CD4-positive, CD25-positive, alpha-beta regulatory T cell (primary cell): ENCODE results near the gene ZNF423. TPM values are rescaled to one million over a fixed set of nuclear protein-coding genes. Genes with fewer than 3 reads are reported as not detected.

ENCODE experiments used
- ATAC-seq, 2 donors: fragments of 150-1000 bp; cut with Tn5 transposase; one replicate each; pipeline ENCODE4 v1.10.0; 2021; ENCODE audit warnings: low read depth in 2 of 2, moderate number of reproducible peaks in 2 of 2, moderate library complexity in 1 of 2
- DNase-seq, 3 donors: peaks; one replicate each; pipeline versions ENCODE4 v3.0.0 to v3.0.0-alpha.2; 2012 to 2022; ENCODE audit warnings: mixed read lengths in 1 of 3
- H3K27ac ChIP-seq: one replicate; pipeline ENCODE4 v1.7.0; 2013; ENCODE audit warnings: mild to moderate bottlenecking, low read length; ENCODE audit not compliant: insufficient read depth, poor library complexity, severe bottlenecking
- H3K27me3 ChIP-seq: one replicate; pipeline ENCODE4 v1.7.0; 2013; ENCODE audit warnings: low read length; ENCODE audit not compliant: control insufficient read depth, insufficient read depth
- H3K36me3 ChIP-seq: one replicate; pipeline ENCODE4 v1.7.0; 2013; ENCODE audit warnings: mild to moderate bottlenecking, low read length, moderate library complexity; ENCODE audit not compliant: control insufficient read depth, insufficient read depth
- H3K4me1 ChIP-seq: 2 replicates; pipeline ENCODE4 v1.7.0; 2013; ENCODE audit warnings: mild to moderate bottlenecking, low read length; ENCODE audit not compliant: insufficient read depth, control insufficient read depth, poor library complexity, severe bottlenecking
- H3K4me3 ChIP-seq: one replicate; pipeline ENCODE4 v1.7.0; 2013; ENCODE audit warnings: low read depth, mild to moderate bottlenecking, low read length, moderate library complexity
- H3K9me3 ChIP-seq, 2 experiments: 1 replicate in 1 of 2; 2 replicates in 1 of 2; pipeline ENCODE4 v1.7.0; 2013; ENCODE audit warnings: low read length in 2 of 2, mild to moderate bottlenecking in 1 of 2, moderate library complexity in 1 of 2; ENCODE audit not compliant: control insufficient read depth in 2 of 2
- H3K27ac Mint-ChIP-seq, 3 donors: one replicate each; pipeline ENCODE4 v1.8.0; 2020 to 2022; ENCODE audit warnings: mild to moderate bottlenecking in 3 of 3, mixed read lengths in 3 of 3, moderate library complexity in 2 of 3
- H3K27me3 Mint-ChIP-seq: one replicate; pipeline ENCODE4 v1.8.0; 2022; ENCODE audit warnings: mild to moderate bottlenecking, mixed read lengths
- H3K36me3 Mint-ChIP-seq: one replicate; pipeline ENCODE4 v1.8.0; 2020; ENCODE audit warnings: mixed read lengths
- H3K4me1 Mint-ChIP-seq, 4 donors: one replicate each; pipeline ENCODE4 v1.8.0; 2020 to 2022; ENCODE audit warnings: mixed read lengths in 4 of 4, mild to moderate bottlenecking in 1 of 4
- H3K4me3 Mint-ChIP-seq, 4 donors: one replicate each; pipeline ENCODE4 v1.8.0; 2020 to 2022; ENCODE audit warnings: mild to moderate bottlenecking in 4 of 4, mixed read lengths in 4 of 4, moderate library complexity in 3 of 4
- H3K9me3 Mint-ChIP-seq, 7 donors: one replicate each; pipeline ENCODE4 v1.8.0; 2020 to 2022; ENCODE audit warnings: mixed read lengths in 7 of 7, mild to moderate bottlenecking in 3 of 7, moderate library complexity in 2 of 7
- polyA plus RNA-seq, 4 donors: library from polyadenylated mRNA; unstranded; fragments of 300-500 nt; fragmentation: Illumina TruSeq; gene quantifications; one replicate each; pipeline ENCODE4 v1.2.3, GENCODE V29; 2021
- total RNA-seq: library from RNA; stranded (reverse); gene quantifications from one replicate; pipeline ENCODE4 v1.2.3, GENCODE V29; 2022

The ZNF423 gene
- total and polyA plus RNA-seq, 5 donors from 2014 or later: 0.05 TPM; not detected in 4

GRCh38 chr16:49594685-49595498 lies 261.0 kb downstream of the ZNF423 start:
- DNase-seq (no peak), ATAC-seq (no peak)
- Histone ChIP-seq H3K9me3 (no peaks in the 10 kb centered on the region), H3K27me3 (no peaks in the 10 kb centered on the region), H3K4me1 (no peaks in the 10 kb centered on the region), H3K27ac (no peak overlapping the region), H3K4me3 (no peak overlapping the region), H3K36me3 (no peaks in the 10 kb centered on the region)
- Mint-ChIP-seq H3K27ac (no peak overlapping the region), H3K4me3 (no peak overlapping the region), H3K9me3 (peaks cover 0 to 2% (median 0%) of the 10 kb centered on the region in 7 donors), H3K4me1 (peaks cover 0 to 5% (median 0%) of the 10 kb centered on the region in 4 donors), H3K27me3 (peaks cover 29% of the 10 kb centered on the region), H3K36me3 (no peaks in the 10 kb centered on the region)

- H3K4me3 Mint-ChIP-seq: no peak overlapping the region
- no peaks in the 10 kb centered on the region for H3K9me3 Mint-ChIP-seq
- H3K27me3 Mint-ChIP-seq: peaks cover 25% of the 10 kb centered on the region
- no peaks in the 10 kb centered on the region for H3K27me3 ChIP-seq
- H3K4me1 ChIP-seq: no peaks in the 10 kb centered on the region
- H3K27ac ChIP-seq: no peak overlapping the region
- no peaks in the 10 kb centered on the region for H3K36me3 ChIP-seq
- ATAC-seq (no peak), DNase-seq (no peak)
- peaks cover 0 to 5% (median 0%) of the 10 kb centered on the region in 4 donors for H3K4me1 Mint-ChIP-seq
- no peak overlapping the region for H3K4me3 ChIP-seq
- no peak overlapping the region for H3K27ac Mint-ChIP-seq
- no peaks in the 10 kb centered on the region for H3K36me3 Mint-ChIP-seq
- no peaks in the 10 kb centered on the region for H3K9me3 ChIP-seq
Observed at GRCh38 chr16:49594153-49594552, 261.8 kb downstream of the ZNF423 start.

- H3K4me3 Mint-ChIP-seq: no peak overlapping the region
- no peaks in the 10 kb centered on the region for H3K9me3 Mint-ChIP-seq
- ATAC-seq (no peak), DNase-seq (peak in 1 of 3 donors; percentile 2)
- no peaks in the 10 kb centered on the region for H3K9me3 ChIP-seq
- H3K4me3 ChIP-seq: no peak overlapping the region
- peaks cover 0 to 5% (median 0%) of the 10 kb centered on the region in 4 donors for H3K4me1 Mint-ChIP-seq
- H3K27me3 ChIP-seq: no peaks in the 10 kb centered on the region
- no peaks in the 10 kb centered on the region for H3K4me1 ChIP-seq
- H3K27ac Mint-ChIP-seq: no peak overlapping the region
- H3K27ac ChIP-seq: no peak overlapping the region
- no peaks in the 10 kb centered on the region for H3K36me3 ChIP-seq
- H3K27me3 Mint-ChIP-seq: peaks cover 25% of the 10 kb centered on the region
- H3K36me3 Mint-ChIP-seq: no peaks in the 10 kb centered on the region
Observed at GRCh38 chr16:49593424-49594040, 262.4 kb downstream of the ZNF423 start.

- H3K4me3 Mint-ChIP-seq: no peak overlapping the region
- Histone ChIP-seq H3K27me3 (no peaks in the 10 kb centered on the region), H3K4me1 (no peaks in the 10 kb centered on the region), H3K4me3 (no peak overlapping the region), H3K9me3 (no peaks in the 10 kb centered on the region), H3K36me3 (no peaks in the 10 kb centered on the region), H3K27ac (no peak overlapping the region)
- no peak for ATAC-seq
- H3K27me3 Mint-ChIP-seq: peaks cover 20% of the 10 kb centered on the region
- peaks cover 0 to under 1% (median 0%) of the 10 kb centered on the region in 7 donors for H3K9me3 Mint-ChIP-seq
- H3K4me1 Mint-ChIP-seq: peaks cover 0 to 5% (median 0%) of the 10 kb centered on the region in 4 donors
- no peaks in the 10 kb centered on the region for H3K36me3 Mint-ChIP-seq
- H3K27ac Mint-ChIP-seq: no peak overlapping the region
- DNase-seq: peak in 2 of 3 donors; percentile 28 to 39
Observed at GRCh38 chr16:49592546-49593423, 263.1 kb downstream of the ZNF423 start.

DNA sequence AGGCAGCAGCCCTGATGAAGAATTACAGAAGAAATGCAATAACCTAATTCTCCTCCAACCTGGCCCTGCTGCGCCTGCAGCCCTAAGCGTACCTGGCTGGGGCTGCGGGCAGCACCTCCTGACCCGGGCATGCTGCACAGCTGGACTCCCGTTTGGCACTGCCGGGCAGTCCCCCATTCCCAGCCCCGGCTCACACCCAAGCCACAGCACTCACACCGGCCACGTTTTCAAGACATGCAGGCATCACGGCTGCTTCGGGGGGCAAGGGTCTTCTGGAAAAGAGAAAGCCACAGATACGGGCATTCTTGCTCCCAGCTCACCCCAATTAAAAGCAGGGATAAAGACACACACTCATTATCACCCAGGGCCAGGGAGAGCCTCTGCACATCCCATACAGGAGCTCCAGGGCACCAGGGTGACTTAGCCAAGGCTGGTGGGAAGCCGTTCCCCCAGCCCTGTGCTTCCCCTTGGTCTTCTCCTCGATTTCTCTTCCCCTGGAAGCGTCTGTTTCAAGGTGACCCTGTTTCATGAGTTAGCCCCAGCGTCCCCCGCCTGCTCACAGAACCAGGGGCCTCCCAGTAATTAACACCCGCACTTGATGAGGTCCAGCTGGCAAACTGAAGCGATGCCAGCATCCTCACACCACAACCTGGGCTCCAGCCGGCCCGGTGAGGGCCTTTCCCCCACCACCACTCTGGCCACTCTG lies 265.6 kb downstream of the ZNF423 start:
- H3K4me3 ChIP-seq: no peak overlapping the region
- peaks cover 0 to 5% (median 0%) of the 10 kb centered on the region in 4 donors for H3K4me1 Mint-ChIP-seq
- H3K36me3 Mint-ChIP-seq: no peaks in the 10 kb centered on the region
- no peaks in the 10 kb centered on the region for H3K36me3 ChIP-seq
- H3K27ac ChIP-seq: no peak overlapping the region
- H3K27me3 Mint-ChIP-seq: peaks cover 12% of the 10 kb centered on the region
- H3K27me3 ChIP-seq: no peaks in the 10 kb centered on the region
- H3K27ac Mint-ChIP-seq: no peak overlapping the region
- H3K4me1 ChIP-seq: no peaks in the 10 kb centered on the region
- ATAC-seq (no peak), DNase-seq (no peak)
- no peaks in the 10 kb centered on the region for H3K9me3 ChIP-seq
- no peak overlapping the region for H3K4me3 Mint-ChIP-seq
- H3K9me3 Mint-ChIP-seq: peaks cover 0 to 2% (median 0%) of the 10 kb centered on the region in 7 donors

GRCh38 chr16:49589544-49590031 lies 266.3 kb downstream of the ZNF423 start:
- Mint-ChIP-seq H3K27me3 (peaks cover 12% of the 10 kb centered on the region), H3K27ac (no peak overlapping the region), H3K4me1 (peaks cover 0 to 5% (median 0%) of the 10 kb centered on the region in 4 donors), H3K9me3 (peaks cover 0 to 2% (median 0%) of the 10 kb centered on the region in 7 donors), H3K4me3 (no peak overlapping the region), H3K36me3 (no peaks in the 10 kb centered on the region)
- Histone ChIP-seq H3K4me3 (no peak overlapping the region), H3K27me3 (no peaks in the 10 kb centered on the region), H3K27ac (no peak overlapping the region), H3K4me1 (no peaks in the 10 kb centered on the region), H3K36me3 (no peaks in the 10 kb centered on the region), H3K9me3 (no peaks in the 10 kb centered on the region)
- DNase-seq: no peak
- no peak for ATAC-seq
